Activated CD4-positive, alpha-beta memory T cell treated with anti-CD3 and anti-CD28 coated beads for 36 hours (primary cell): ENCODE results near the gene LIMCH1. TPM values are rescaled to one million over a fixed set of nuclear protein-coding genes. Genes with fewer than 3 reads are reported as not detected.
"Not testable (repeated sequence)": the region's sequence is repeated elsewhere in the genome, so short reads cannot be mapped to it uniquely, and the experiment has no call there.

ENCODE experiments used
- CTCF ChIA-PET: fragments of 350-600 bp; sonication (Branson Sonifier 250); formaldehyde crosslinking; loops from one replicate; lab custom pipeline; 2021; ENCODE audit warnings: antibody characterized with exemption, inconsistent platforms; lab: Charles Lee
- POLR2A ChIA-PET: fragments of 350-600 bp; sonication (Branson Sonifier 250); formaldehyde crosslinking; loops from one replicate; lab custom pipeline; 2021; ENCODE audit warnings: antibody characterized with exemption; lab: Charles Lee
- DNase-seq: peaks from one replicate; pipeline ENCODE4 v3.0.0-alpha.2; 2020
- H3K27ac Mint-ChIP-seq: one replicate; pipeline ENCODE4 v1.8.0; 2021; ENCODE audit warnings: mixed read lengths
- H3K27me3 Mint-ChIP-seq: one replicate; pipeline ENCODE4 v1.8.0; 2021; ENCODE audit warnings: mixed read lengths
- H3K36me3 Mint-ChIP-seq: one replicate; pipeline ENCODE4 v1.8.0; 2021; ENCODE audit warnings: mixed read lengths
- H3K4me1 Mint-ChIP-seq: one replicate; pipeline ENCODE4 v1.8.0; 2021; ENCODE audit warnings: low read depth, mixed read lengths
- H3K4me3 Mint-ChIP-seq: one replicate; pipeline ENCODE4 v1.8.0; 2021; ENCODE audit warnings: mild to moderate bottlenecking, mixed read lengths
- H3K9me3 Mint-ChIP-seq: one replicate; pipeline ENCODE4 v1.8.0; 2021; ENCODE audit warnings: mixed read lengths
- intact Hi-C: fragments of 100-400 bp; cut with micrococcal nuclease; formaldehyde crosslinking; loops from one replicate; pipeline ENCODE4 v1.15.1; 2023
- total RNA-seq, 2 experiments: library from RNA; stranded (reverse); gene quantifications; one replicate each; pipeline ENCODE4 v1.2.3, GENCODE V29; 2021

LIMCH1 gene
- total RNA-seq, 2 experiments from 2014 or later: not detected

GRCh38 chr4:41643331-41643730 is 105.4 kb downstream of the LIMCH1 start:
- Mint-ChIP-seq H3K9me3 (no peaks in the 10 kb centered on the region), H3K36me3 (no peaks in the 10 kb centered on the region), H3K27me3 (peaks cover 15% of the 10 kb centered on the region), H3K4me3 (no peak overlapping the region), H3K4me1 (no peaks in the 10 kb centered on the region), H3K27ac (no peak overlapping the region)
- intact Hi-C loops: loop anchor here (5.0 kb wide), 1 partner anchor 361 kb away; no protein-coding TSS in a partner anchor
- POLR2A ChIA-PET: no interaction called here
- CTCF ChIA-PET: interaction anchor here (0.8 to 1.8 kb wide), 2 partner anchors 362 to 364 kb away, joined by 4 to 9 read pairs; no protein-coding TSS in a partner anchor
- DNase-seq: no peak

- Mint-ChIP-seq H3K27ac (no peak overlapping the region), H3K4me1 (no peaks in the 10 kb centered on the region), H3K9me3 (no peaks in the 10 kb centered on the region), H3K27me3 (peaks cover 15% of the 10 kb centered on the region), H3K4me3 (no peak overlapping the region), H3K36me3 (no peaks in the 10 kb centered on the region)
- DNase-seq: peak; percentile 26
- intact Hi-C loops: loop anchor here (5.0 kb wide), 1 partner anchor 362 kb away; no protein-coding TSS in a partner anchor
- CTCF ChIA-PET: interaction anchor here (0.8 to 1.8 kb wide), 4 partner anchors 11 to 365 kb away, joined by 3 to 9 read pairs (median 4); no protein-coding TSS in a partner anchor
- POLR2A ChIA-PET: no interaction called here
These were observed 106.4 kb downstream of the LIMCH1 start for GRCh38 chr4:41644288-41644914.

GRCh38 chr4:41644915-41645295 is 106.9 kb downstream of the LIMCH1 start:
- H3K36me3 Mint-ChIP-seq: no peaks in the 10 kb centered on the region
- intact Hi-C loops: loop anchor here (5.0 kb wide), 1 partner anchor 363 kb away; no protein-coding TSS in a partner anchor
- no peaks in the 10 kb centered on the region for H3K4me1 Mint-ChIP-seq
- DNase-seq: no peak
- H3K9me3 Mint-ChIP-seq: no peaks in the 10 kb centered on the region
- peaks cover 15% of the 10 kb centered on the region for H3K27me3 Mint-ChIP-seq
- CTCF ChIA-PET: interaction anchor here (1.2 to 1.3 kb wide), 2 partner anchors 10 to 16 kb away, joined by 3 to 5 read pairs; no protein-coding TSS in a partner anchor
- H3K27ac Mint-ChIP-seq: no peak overlapping the region
- no peak overlapping the region for H3K4me3 Mint-ChIP-seq
- POLR2A ChIA-PET: no interaction called here

DNA sequence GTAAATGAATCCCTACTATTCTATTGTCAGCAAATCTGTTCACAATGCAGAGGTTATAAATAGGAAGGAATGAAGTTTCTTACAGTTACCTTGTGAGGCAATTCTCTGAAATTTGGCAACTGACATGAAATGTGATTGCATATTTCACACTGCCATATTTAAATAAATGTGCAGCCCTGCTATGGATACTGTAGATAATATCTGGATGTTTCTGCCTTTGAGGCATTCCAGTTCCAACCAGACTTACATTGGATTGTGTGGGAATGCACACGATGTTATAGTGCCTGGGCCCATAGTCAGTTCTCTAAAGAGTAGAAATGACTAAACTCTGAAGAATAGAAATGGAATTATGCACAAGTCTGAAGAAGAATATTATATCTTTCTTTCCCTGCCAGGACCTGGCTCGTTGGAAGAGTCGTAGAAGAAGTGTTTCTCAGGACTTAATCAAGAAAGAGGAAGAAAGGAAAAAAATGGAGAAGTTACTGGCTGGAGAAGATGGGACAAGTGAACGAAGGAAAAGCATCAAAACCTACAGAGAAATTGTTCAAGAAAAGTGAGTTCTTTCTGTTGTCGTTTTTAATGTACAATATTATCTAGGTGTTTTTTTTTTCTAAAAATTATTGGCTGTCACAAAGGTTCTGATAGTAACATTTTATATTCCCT is 107.9 kb downstream of the LIMCH1 start:
- Mint-ChIP-seq H3K9me3 (no peaks in the 10 kb centered on the region), H3K36me3 (no peaks in the 10 kb centered on the region), H3K27ac (no peak overlapping the region), H3K4me1 (no peaks in the 10 kb centered on the region), H3K4me3 (no peak overlapping the region), H3K27me3 (peaks cover 15% of the 10 kb centered on the region)
- ChIA-PET POLR2A (no interaction called here), CTCF (no interaction called here)
- intact Hi-C loops: no loop called here
- no peak for DNase-seq

DNA sequence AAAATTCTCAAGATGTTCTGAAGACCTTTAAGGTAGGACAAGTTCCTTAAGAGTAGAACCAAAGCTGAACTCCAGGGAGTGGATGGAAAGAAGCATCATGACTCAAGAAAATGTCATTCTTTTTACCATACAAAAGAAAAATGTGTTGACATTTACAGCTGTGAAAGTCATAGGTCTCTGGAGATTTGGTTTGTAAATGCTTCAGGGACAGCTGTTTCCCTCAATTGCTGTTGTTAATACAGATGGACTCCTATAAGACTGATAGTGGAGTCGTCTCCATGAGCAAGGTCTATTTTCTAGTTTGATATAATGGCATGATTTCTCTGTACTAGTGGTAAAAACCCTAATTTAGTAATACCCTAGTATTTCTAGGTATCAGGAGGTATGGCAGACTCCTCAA is 108.9 kb downstream of the LIMCH1 start:
- ChIA-PET POLR2A (no interaction called here), CTCF (no interaction called here)
- no peaks in the 10 kb centered on the region for H3K4me1 Mint-ChIP-seq
- no peak for DNase-seq
- no peak overlapping the region for H3K27ac Mint-ChIP-seq
- intact Hi-C loops: no loop called here
- H3K4me3 Mint-ChIP-seq: no peak overlapping the region
- H3K9me3 Mint-ChIP-seq: no peaks in the 10 kb centered on the region
- no peaks in the 10 kb centered on the region for H3K36me3 Mint-ChIP-seq
- peaks cover 15% of the 10 kb centered on the region for H3K27me3 Mint-ChIP-seq

DNA sequence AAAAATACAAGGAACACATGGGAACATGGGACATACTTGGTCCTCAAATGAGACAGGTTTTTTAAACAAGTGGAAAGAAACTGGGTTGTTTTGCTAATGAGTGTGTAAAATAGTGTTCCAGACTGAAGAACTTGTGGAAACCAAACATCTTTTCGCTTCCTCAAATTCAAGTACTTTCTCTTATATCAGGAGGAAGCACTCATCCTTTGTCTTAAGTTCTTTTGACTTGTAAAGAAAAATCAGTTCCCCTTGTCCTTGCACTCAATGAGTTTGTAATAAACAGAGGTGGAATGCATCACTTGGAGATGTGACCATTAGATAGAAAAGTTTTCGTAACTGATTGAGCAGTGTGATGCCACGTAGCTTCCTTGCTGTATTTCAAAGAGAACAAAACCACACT is 109.4 kb downstream of the LIMCH1 start:
- H3K4me3 Mint-ChIP-seq: no peak overlapping the region
- no peak for DNase-seq
- POLR2A ChIA-PET: no interaction called here
- peaks cover 15% of the 10 kb centered on the region for H3K27me3 Mint-ChIP-seq
- CTCF ChIA-PET: no interaction called here
- no peaks in the 10 kb centered on the region for H3K36me3 Mint-ChIP-seq
- H3K4me1 Mint-ChIP-seq: no peaks in the 10 kb centered on the region
- no peaks in the 10 kb centered on the region for H3K9me3 Mint-ChIP-seq
- no peak overlapping the region for H3K27ac Mint-ChIP-seq
- intact Hi-C loops: no loop called here

DNA sequence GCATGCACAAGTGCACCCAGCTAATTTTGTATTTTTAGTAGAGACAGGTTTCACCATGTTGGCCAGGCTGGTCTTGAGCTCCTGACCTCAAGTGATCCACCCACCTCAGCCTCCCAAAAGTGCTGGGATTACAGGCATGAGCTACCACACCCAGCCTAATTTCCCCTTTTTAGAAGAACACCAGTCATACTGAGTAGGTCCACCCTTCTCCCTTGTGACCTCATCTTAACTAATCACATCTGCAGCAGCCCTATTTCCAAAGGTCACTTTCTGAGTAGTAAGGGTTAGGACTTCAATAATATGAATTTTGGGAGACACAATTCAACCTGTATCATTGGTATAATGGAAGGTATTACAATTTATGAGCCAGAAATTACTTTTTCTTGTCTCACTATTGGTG is 113.2 kb downstream of the LIMCH1 start:
- intact Hi-C loops, H3K4me3 Mint-ChIP-seq, H3K9me3 Mint-ChIP-seq, DNase-seq, H3K4me1 Mint-ChIP-seq, H3K36me3 Mint-ChIP-seq, POLR2A ChIA-PET, H3K27me3 Mint-ChIP-seq, H3K27ac Mint-ChIP-seq: not testable (repeated sequence)
- CTCF ChIA-PET: interaction anchor here (1.4 kb wide), 1 partner anchor 9 kb away, joined by 5 read pairs; no protein-coding TSS in a partner anchor

- ChIA-PET CTCF (interaction anchor here (0.6 kb wide), 1 partner anchor 191 kb away, joined by 3 read pairs; no protein-coding TSS in a partner anchor), POLR2A (no interaction called here)
- H3K36me3 Mint-ChIP-seq: no peaks in the 10 kb centered on the region
- no peak for DNase-seq
- no peaks in the 10 kb centered on the region for H3K9me3 Mint-ChIP-seq
- intact Hi-C loops: no loop called here
- H3K27ac Mint-ChIP-seq: no peak overlapping the region
- peaks cover 3% of the 10 kb centered on the region for H3K27me3 Mint-ChIP-seq
- H3K4me1 Mint-ChIP-seq: no peaks in the 10 kb centered on the region
- no peak overlapping the region for H3K4me3 Mint-ChIP-seq
These were observed 115.0 kb downstream of the LIMCH1 start for GRCh38 chr4:41652971-41653370.

- POLR2A ChIA-PET: no interaction called here
- H3K4me1 Mint-ChIP-seq: no peaks in the 10 kb centered on the region
- intact Hi-C loops: no loop called here
- H3K27me3 Mint-ChIP-seq: peaks cover 3% of the 10 kb centered on the region
- no peak for DNase-seq
- no peaks in the 10 kb centered on the region for H3K9me3 Mint-ChIP-seq
- no peaks in the 10 kb centered on the region for H3K36me3 Mint-ChIP-seq
- H3K27ac Mint-ChIP-seq: no peak overlapping the region
- CTCF ChIA-PET: interaction anchor here (0.6 kb wide), 1 partner anchor 191 kb away, joined by 3 read pairs; no protein-coding TSS in a partner anchor
- no peak overlapping the region for H3K4me3 Mint-ChIP-seq
These were observed 115.6 kb downstream of the LIMCH1 start for GRCh38 chr4:41653523-41653922.

DNA sequence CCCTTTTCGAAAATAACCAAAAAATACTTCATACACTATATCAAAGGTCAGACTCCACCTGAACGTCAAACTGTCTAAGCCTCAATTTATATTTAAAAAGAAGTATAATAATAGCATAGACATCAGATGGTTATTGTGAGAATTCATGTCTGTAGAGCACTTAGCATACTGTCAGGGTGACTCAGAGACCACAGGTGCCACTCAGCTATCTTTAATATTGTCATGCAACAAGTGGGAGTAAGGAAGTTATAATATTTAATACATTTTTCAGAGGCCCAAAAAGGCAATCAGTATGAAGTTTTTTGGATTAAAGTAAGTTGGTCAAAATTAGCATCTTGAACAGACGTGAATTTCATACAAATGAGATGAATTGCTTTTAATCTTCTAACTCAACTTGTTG is 117.2 kb downstream of the LIMCH1 start:
- Mint-ChIP-seq H3K27me3 (peaks cover 3% of the 10 kb centered on the region), H3K4me3 (no peak overlapping the region), H3K4me1 (no peaks in the 10 kb centered on the region), H3K9me3 (no peaks in the 10 kb centered on the region), H3K36me3 (no peaks in the 10 kb centered on the region), H3K27ac (no peak overlapping the region)
- no peak for DNase-seq
- intact Hi-C loops: no loop called here
- ChIA-PET POLR2A (no interaction called here), CTCF (interaction anchor here (1.0 kb wide), 1 partner anchor 10 kb away, joined by 5 read pairs; no protein-coding TSS in a partner anchor)

DNA sequence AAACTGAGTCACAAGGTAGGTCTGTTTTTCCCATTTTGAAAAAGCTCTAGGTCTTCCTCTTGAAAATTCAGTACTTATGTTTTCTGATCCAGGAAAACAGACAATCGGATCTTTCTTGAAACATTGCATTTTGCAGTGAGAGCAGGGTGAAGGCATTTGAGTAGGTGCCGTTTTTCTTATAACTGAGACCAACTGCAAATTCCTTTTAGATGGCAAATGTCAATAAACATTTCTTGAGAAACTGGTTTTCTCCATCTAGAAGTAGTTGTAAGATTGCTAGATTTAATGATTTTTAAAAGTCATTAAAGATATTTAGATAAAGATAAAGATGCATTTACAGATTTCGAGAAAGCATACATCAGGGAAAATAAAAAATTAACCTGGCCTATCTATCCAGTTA is 118.1 kb downstream of the LIMCH1 start:
- POLR2A ChIA-PET: no interaction called here
- Mint-ChIP-seq H3K36me3 (no peaks in the 10 kb centered on the region), H3K9me3 (no peaks in the 10 kb centered on the region), H3K4me1 (no peaks in the 10 kb centered on the region), H3K27me3 (peaks cover 7% of the 10 kb centered on the region), H3K27ac (no peak overlapping the region), H3K4me3 (no peak overlapping the region)
- CTCF ChIA-PET: no interaction called here
- DNase-seq: no peak
- intact Hi-C loops: no loop called here

DNA sequence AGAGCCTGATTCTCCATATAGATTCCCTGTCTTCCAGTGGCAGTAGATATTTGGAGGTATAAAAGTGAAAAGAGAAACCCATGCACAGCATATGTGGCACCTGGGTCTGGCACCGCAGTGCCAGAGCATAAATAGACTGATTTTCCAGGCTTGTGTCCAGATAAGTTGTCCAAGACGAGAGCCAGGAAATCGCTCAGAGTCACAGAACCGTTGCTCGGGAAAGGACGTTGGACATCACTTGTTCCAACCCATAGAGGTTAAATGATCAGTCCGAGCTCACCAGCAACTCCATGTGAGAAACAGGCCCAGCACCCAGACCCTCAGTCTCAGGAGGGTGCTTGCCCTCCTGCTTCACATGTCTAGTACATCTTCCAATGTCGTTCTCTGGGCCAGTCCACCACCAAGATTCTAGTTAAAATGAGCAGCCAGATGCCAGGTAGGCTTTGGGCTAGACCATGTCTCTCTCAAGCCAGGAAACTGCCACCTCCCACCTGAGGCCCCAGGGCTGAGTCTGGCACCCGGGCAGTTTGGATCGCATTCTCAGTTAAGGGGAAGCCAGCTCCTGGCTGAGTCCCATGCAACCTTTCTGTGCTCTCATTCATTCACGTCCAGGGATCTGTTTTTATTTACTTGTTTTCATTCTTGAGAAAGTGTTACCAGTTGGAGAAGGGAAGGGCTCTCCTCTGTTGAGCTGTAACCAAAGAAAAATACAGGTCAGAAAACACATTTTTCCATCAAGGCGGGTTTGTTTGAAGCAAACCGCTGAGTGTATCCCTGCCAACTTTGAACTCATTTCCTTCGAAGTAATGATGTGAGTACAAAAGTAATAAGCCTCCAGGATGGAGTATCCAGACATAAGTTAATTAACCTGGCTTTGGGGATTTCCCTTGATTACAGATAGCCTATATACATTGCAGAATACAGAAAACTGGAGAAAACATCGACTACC is 118.9 kb downstream of the LIMCH1 start:
- H3K27ac Mint-ChIP-seq: no peak overlapping the region
- H3K9me3 Mint-ChIP-seq: no peaks in the 10 kb centered on the region
- no peak for DNase-seq

More for the DNA sequence above, 118.9 kb downstream of the LIMCH1 start:
- no peak overlapping the region for H3K4me3 Mint-ChIP-seq
- ChIA-PET POLR2A (no interaction called here), CTCF (no interaction called here)
- peaks cover 7% of the 10 kb centered on the region for H3K27me3 Mint-ChIP-seq
- H3K36me3 Mint-ChIP-seq: no peaks in the 10 kb centered on the region
- intact Hi-C loops: no loop called here
- H3K4me1 Mint-ChIP-seq: no peaks in the 10 kb centered on the region
